Choroid plexus epithelial cell (primary cell): ENCODE measurements around the gene MGAT5B.

ENCODE experiments used
- DNase-seq: peaks from one replicate; pipeline ENCODE4 v3.0.0-alpha.2; 2010; ENCODE audit warnings: low read depth
- H3K4me3 ChIP-seq: 2 replicates; pipeline ENCODE4 v1.5.1; 2011; ENCODE audit warnings: low read depth, mild to moderate bottlenecking, control low read depth, low read length, moderate library complexity
- CTCF ChIP-seq: conservative IDR thresholded peaks from 2 replicates; pipeline ENCODE4 v1.5.1; 2011; ENCODE audit warnings: low read depth, mild to moderate bottlenecking, control low read depth, inconsistent platforms, low read length, moderate library complexity

MGAT5B gene

GRCh38 chr17:76893623-76894334 lies 25.6 kb downstream of the MGAT5B start:
- DNase-seq: peak; percentile 21
- TF ChIP-seq CTCF: no peak
- no peak overlapping the region for H3K4me3 ChIP-seq

- no peak for DNase-seq
- no peak overlapping the region for H3K4me3 ChIP-seq
- TF ChIP-seq CTCF: no peak
Measured at GRCh38 chr17:76894842-76895241, 26.6 kb downstream of the MGAT5B start.

GRCh38 chr17:76897023-76897422 lies 28.8 kb downstream of the MGAT5B start:
- no peak overlapping the region for H3K4me3 ChIP-seq
- TF ChIP-seq CTCF: no peak

GRCh38 chr17:76899414-76899813 lies 31.2 kb downstream of the MGAT5B start:
- DNase-seq: no peak
- H3K4me3 ChIP-seq: no peak overlapping the region
- no peak for TF ChIP-seq CTCF

More at GRCh38 chr17:76897023-76897422, 28.8 kb downstream of the MGAT5B start:
- DNase-seq: no peak

GRCh38 chr17:76900723-76901122 lies 32.5 kb downstream of the MGAT5B start:
- H3K4me3 ChIP-seq: no peak overlapping the region
- no peak for TF ChIP-seq CTCF
- no peak for DNase-seq

- DNase-seq: no peak
- no peak overlapping the region for H3K4me3 ChIP-seq
Measured at GRCh38 chr17:76901542-76902197, 33.5 kb downstream of the MGAT5B start.

More at GRCh38 chr17:76901542-76902197, 33.5 kb downstream of the MGAT5B start:
- no peak for TF ChIP-seq CTCF
